Measurements from ENCODE around the gene DYDC1.

- TF ChIP-seq CTCF (IDR thresholded peaks at IDR 0.05; ENCODE audit: low read depth, low read length, poor library complexity, severe bottlenecking) (no peak), EZH2phosphoT487 (IDR thresholded peaks at IDR 0.05; ENCODE audit: borderline replicate concordance, low read length) (no peak)
Measured at GRCh38 chr10:80289451-80290287, 66.9 kb downstream of the DYDC1 start, which contains the start of gene MAT1A.
